Measurements from ENCODE around the gene KATNAL1. TPM values are rescaled to one million over a fixed set of nuclear protein-coding genes. Genes with fewer than 3 reads are reported as not detected.

Gene KATNAL1
- total and polyA plus RNA-seq, 2 of the 4 experiments (the other 2 are of a cell fraction), result 6.9 to 16.8 TPM

GRCh38 chr13:30153545-30154426 is 153.6 kb downstream of the KATNAL1 start:
- Histone ChIP-seq H2AK5ac (ENCODE audit: low read depth, low read length) (no peak overlapping the region), H3K9me3 (ENCODE audit: control insufficient read depth, insufficient read depth, low read length) (no peaks in the 10 kb centered on the region), H4K91ac (ENCODE audit: insufficient read depth, low read depth, low read length) (no peak overlapping the region), H3K4me1 (ENCODE audit: control insufficient read depth, insufficient read depth, low read length) (no peaks in the 10 kb centered on the region), H3K23ac (ENCODE audit: low read depth, low read length) (no peak overlapping the region), H3K56ac (ENCODE audit: extremely low read depth, insufficient read depth, low read length) (no peak overlapping the region), H3K9ac (ENCODE audit: low read depth, low read length) (no peak overlapping the region), H2BK20ac (ENCODE audit: low read depth, low read length) (no peak overlapping the region), H2BK5ac (ENCODE audit: low read depth, low read length, poor library complexity, severe bottlenecking) (no peak overlapping the region), H3K36me3 (ENCODE audit: control insufficient read depth, insufficient read depth, low read length) (no peaks in the 10 kb centered on the region), H3K9me1 (ENCODE audit: insufficient read depth, low read length) (no peaks in the 10 kb centered on the region; the same call in 1 of the 2 replicates), H3K4me3 (ENCODE audit: insufficient read depth, low read depth, low read length) (no peak overlapping the region), H3K4me2 (ENCODE audit: low read depth, low read length) (no peak overlapping the region), H2AFZ (replicated peaks; ENCODE audit: low read length, poor library complexity) (no peak overlapping the region), H2BK120ac (ENCODE audit: low read depth, low read length) (no peak overlapping the region), H3K18ac (ENCODE audit: low read depth, low read length) (no peak overlapping the region), H2BK15ac (ENCODE audit: low read depth, low read length) (no peak overlapping the region), H4K20me1 (ENCODE audit: insufficient read depth, low read length) (no peaks in the 10 kb centered on the region), H3K4ac (ENCODE audit: low read depth, low read length) (no peak overlapping the region), H4K5ac (ENCODE audit: low read depth, low read length) (no peak overlapping the region), H3K27ac (ENCODE audit: insufficient read depth, low read length) (no peak overlapping the region), H4K8ac (ENCODE audit: low read depth in 2 of 2, low read length in 2 of 2) (no peak overlapping the region), H3K27me3 (ENCODE audit: control insufficient read depth, insufficient read depth, low read length) (peaks cover 16% of the 10 kb centered on the region), H3K14ac (replicated peaks; ENCODE audit: low read depth, low read length) (no peak overlapping the region), H2AK9ac (replicated peaks; ENCODE audit: low read depth, low read length, poor library complexity) (no peak overlapping the region), H3K79me1 (ENCODE audit: low read depth in 1 of 2, low read length in 2 of 2) (no peaks in the 10 kb centered on the region)
- CTCF ChIA-PET, result interaction anchor here (0.8 kb wide), 1 partner anchor 21 kb away, joined by 3 read pairs; no protein-coding TSS in a partner anchor
- peak; percentile 31 for DNase-seq
- intact Hi-C loops (cut with micrococcal nuclease) (no loop called here), in situ Hi-C loops (cut with MboI; ENCODE audit: low sequenced_read_pairs) (no loop called here), dilution Hi-C loops (cut with HindIII; ENCODE audit: low sequenced_read_pairs, unreplicated experiment) (no loop called here)
- no TSS peak for BruUV-seq (replicated peaks)
- 0 out of 2 replicates have a peak, but pooled peaks have one; percentile 17 for TF ChIP-seq USF2 (IDR thresholded peaks at IDR 0.05; ENCODE audit: low read depth, low read length)
- no peak for TF ChIP-seq SMC3 (IDR thresholded peaks at IDR 0.05; ENCODE audit: low read depth, low read length)
- peak; percentile 76 for ATAC-seq (ENCODE audit: low read depth)
- POLR2A ChIA-PET (ENCODE audit: unreplicated experiment), result no interaction called here
- 73% methylated on average over 14 of the region's 35 CpGs; no CpG with 5 or more reads in 1 of the 2 experiments for WGBS, 2 experiments (ENCODE audit: extremely low coverage in 2 of 2, insufficient read length in 1 of 2)

Small RNAs within 50 kb of the gene (microRNA-seq; reads per million reads assigned to microRNA genes)
- not detected for gene RNU6-64P (ENCODE audit: insufficient read depth, insufficient read length)

Small RNAs within 50 kb of the gene (small RNA-seq; reads per million reads assigned to genes)
- gene RNU6-64P, result 0 reads per million in 5 experiments

Other genes with a start within 250 kb of the KATNAL1 start
- 0.18 TPM in 1 of 2 replicates, not detected in the other for gene UBE2L5, start 114.9 kb upstream of the KATNAL1 start, total RNA-seq (2012; rRNA removed)
- not detected in 2 replicates for gene UBE2L5, start 114.9 kb upstream of the KATNAL1 start, polyA plus RNA-seq (2012; rRNA removed)
- 276 and 480 TPM in 2 replicates for gene HMGB1, start 158.4 kb upstream of the KATNAL1 start, total RNA-seq (2012; rRNA removed)
- 150 and 185 TPM in 2 replicates for gene HMGB1, start 158.4 kb upstream of the KATNAL1 start, polyA plus RNA-seq (2012; rRNA removed)

Measured in IMR-90 (cell line).